Measurements from ENCODE around the gene KAT6B.
"Not testable (repeated sequence)": the region's sequence is repeated elsewhere in the genome, so short reads cannot be mapped to it uniquely, and the experiment has no call there.

KAT6B gene

DNA sequence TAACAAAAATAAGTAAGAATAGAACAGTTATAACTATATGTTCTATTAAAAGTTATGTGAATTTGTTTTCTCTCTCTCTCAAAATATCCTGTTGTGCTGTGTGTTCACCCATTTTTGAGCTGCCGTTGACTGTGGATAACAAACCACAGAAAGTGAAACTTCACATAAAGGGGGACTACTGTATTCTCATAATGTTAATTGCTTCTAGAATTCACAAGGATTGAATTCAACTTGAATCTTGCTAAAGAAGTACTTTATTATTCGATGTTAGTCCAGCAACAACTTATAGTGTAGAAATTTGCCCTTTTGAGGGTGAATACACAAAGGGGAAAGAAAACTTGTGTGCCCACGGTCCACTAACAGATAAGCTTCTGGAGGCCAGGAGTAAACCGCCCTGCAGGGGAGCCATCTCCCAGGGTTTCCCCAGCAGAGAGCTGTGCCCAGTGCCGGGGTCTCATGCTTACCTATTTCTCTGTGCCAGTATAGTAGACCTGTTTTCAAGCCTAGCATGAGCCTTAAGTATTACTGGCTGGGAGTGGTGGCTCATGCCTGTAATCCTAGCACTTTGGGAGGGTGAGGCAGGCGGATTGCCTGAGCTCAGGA, 87.1 kb downstream of the KAT6B start:
- CTCF ChIA-PET: interaction anchor here (1.3 kb wide), 1 partner anchor 669 kb away, joined by 4 read pairs; no protein-coding TSS in a partner anchor
- no peak for DNase-seq (ENCODE audit: low read depth, low spot score)
- TF ChIP-seq, protein P1, sequence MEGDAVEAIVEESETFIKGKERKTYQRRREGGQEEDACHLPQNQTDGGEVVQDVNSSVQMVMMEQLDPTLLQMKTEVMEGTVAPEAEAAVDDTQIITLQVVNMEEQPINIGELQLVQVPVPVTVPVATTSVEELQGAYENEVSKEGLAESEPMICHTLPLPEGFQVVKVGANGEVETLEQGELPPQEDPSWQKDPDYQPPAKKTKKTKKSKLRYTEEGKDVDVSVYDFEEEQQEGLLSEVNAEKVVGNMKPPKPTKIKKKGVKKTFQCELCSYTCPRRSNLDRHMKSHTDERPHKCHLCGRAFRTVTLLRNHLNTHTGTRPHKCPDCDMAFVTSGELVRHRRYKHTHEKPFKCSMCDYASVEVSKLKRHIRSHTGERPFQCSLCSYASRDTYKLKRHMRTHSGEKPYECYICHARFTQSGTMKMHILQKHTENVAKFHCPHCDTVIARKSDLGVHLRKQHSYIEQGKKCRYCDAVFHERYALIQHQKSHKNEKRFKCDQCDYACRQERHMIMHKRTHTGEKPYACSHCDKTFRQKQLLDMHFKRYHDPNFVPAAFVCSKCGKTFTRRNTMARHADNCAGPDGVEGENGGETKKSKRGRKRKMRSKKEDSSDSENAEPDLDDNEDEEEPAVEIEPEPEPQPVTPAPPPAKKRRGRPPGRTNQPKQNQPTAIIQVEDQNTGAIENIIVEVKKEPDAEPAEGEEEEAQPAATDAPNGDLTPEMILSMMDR (IDR thresholded peaks at IDR 0.05; ENCODE audit: insufficient read depth, low read length, missing control alignments): no peak
- H3K4me3 ChIP-seq (ENCODE audit: low read depth, low read length): no peak overlapping the region
- POLR2A ChIA-PET: no interaction called here

DNA sequence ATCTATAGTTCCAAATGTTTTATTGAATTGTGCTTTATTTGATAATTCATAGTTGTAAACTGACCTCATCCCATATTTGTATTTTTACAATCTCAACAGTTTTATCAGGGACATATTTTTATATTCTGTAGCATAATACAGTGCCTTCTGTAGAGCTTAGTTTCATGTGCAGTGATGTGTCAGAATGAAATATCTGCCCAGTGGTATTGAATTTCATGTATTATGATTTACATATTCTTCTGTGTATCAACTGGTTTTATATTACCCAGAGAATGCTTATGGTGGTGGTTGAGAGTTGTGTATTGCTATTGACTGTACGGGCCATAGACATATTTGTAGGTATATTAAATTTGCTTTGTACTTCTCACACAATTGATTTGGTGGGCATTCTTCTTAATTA, 89.9 kb downstream of the KAT6B start:
- DNase-seq (ENCODE audit: low read depth, low spot score): no peak
- ChIA-PET POLR2A (no interaction called here), CTCF (interaction anchor here (1.5 kb wide), 1 partner anchor 12 kb away, joined by 3 read pairs; no protein-coding TSS in a partner anchor)
- H3K4me3 ChIP-seq (ENCODE audit: low read depth, low read length): no peak overlapping the region
- TF ChIP-seq, protein P1 (IDR thresholded peaks at IDR 0.05; ENCODE audit: insufficient read depth, low read length, missing control alignments): no peak

DNA sequence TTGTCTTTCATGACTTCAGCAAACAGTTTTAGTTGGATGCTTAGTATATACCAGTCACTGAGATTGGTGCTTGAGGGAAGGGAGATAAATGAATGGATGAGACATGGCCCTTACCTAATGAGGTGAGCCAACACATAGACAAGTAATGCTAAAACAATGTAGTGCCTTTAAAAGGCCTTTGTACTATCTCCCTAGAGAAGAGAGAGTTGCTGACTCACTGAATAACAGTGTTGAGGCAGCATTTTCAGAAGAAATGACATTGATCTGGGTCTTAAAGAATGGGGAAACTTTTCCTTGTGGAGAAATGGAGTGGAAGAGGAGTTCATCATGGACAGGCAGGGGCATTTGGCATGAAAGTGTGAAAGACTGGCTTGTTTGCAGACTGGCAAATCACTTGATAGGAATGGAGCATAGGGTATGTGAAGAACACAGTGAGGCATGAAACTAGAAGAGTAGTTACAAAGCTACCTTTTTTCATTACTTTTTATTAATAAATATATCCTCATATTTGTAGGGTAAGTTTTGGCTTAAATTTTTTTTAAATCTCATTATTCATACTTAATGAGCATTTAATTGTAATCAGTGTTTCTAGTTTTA, 91.2 kb downstream of the KAT6B start:
- TF ChIP-seq, protein P1 (IDR thresholded peaks at IDR 0.05; ENCODE audit: insufficient read depth, low read length, missing control alignments): no peak
- DNase-seq (ENCODE audit: low read depth, low spot score): no peak
- ChIA-PET CTCF (no interaction called here), POLR2A (no interaction called here)
- H3K4me3 ChIP-seq (ENCODE audit: low read depth, low read length): no peak overlapping the region

- ChIA-PET CTCF (no interaction called here), POLR2A (no interaction called here)
- no peak for DNase-seq (ENCODE audit: low read depth, low spot score)
- H3K4me3 ChIP-seq (ENCODE audit: low read depth, low read length): no peak overlapping the region
- TF ChIP-seq, protein P1 (IDR thresholded peaks at IDR 0.05; ENCODE audit: insufficient read depth, low read length, missing control alignments): no peak
Observed at GRCh38 chr10:74919671-74920070, 93.3 kb downstream of the KAT6B start.

DNA sequence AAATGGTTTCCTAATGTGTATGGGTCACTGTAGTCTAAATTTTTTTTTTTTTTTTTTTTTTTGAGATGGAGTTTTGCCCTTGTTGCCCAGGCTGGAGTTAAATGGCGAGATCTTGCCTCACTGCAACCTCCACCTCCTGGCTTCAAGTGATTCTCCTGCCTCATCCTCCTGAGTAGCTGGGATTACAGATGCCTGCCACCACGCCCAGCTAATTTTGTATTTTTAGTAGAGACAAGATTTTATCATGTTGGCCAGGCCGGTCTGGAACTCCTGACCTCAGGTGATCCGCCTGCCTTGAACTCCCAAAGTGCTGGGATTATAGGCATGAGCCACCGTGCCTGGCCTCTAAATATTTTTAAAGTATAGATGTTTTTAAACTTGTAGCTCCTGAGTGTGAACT, 94.7 kb downstream of the KAT6B start:
- POLR2A ChIA-PET: not testable (repeated sequence)
- CTCF ChIA-PET: interaction anchor here (1.6 kb wide), 1 partner anchor 12 kb away, joined by 4 read pairs; no protein-coding TSS in a partner anchor

DNA sequence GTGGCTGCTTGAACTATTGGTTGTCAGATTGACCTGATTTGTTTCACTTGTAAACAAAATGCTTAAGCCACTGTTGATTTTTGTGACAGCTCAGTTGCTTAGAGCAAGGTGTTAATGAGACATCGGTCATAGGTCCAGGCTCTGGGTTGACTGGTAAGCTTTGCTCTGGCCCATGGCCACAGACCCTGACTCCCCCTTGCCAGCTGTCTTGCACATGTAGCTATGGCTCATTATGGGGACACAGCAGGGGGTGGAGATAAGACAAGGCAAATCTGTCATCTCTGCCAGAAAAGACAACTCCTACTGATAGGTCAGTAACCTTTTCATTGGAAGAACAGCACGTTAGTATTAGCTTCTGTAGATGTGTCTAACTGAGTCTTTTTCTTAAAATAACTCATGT, 95.3 kb downstream of the KAT6B start:
- no peak overlapping the region for H3K4me3 ChIP-seq (ENCODE audit: low read depth, low read length)
- ChIA-PET POLR2A (no interaction called here), CTCF (interaction anchor here (1.6 kb wide), 1 partner anchor 12 kb away, joined by 4 read pairs; no protein-coding TSS in a partner anchor)
- TF ChIP-seq, protein P1 (IDR thresholded peaks at IDR 0.05; ENCODE audit: insufficient read depth, low read length, missing control alignments): no peak
- DNase-seq (ENCODE audit: low read depth, low spot score): no peak

More for the DNA sequence above, 94.7 kb downstream of the KAT6B start:
- not testable (repeated sequence) for H3K4me3 ChIP-seq (ENCODE audit: low read depth, low read length); DNase-seq (ENCODE audit: low read depth, low spot score)

GRCh38 chr10:74922921-74923320, 96.5 kb downstream of the KAT6B start:
- H3K4me3 ChIP-seq (ENCODE audit: low read depth, low read length): no peak overlapping the region
- ChIA-PET POLR2A (no interaction called here), CTCF (no interaction called here)
- DNase-seq (ENCODE audit: low read depth, low spot score): no peak
- TF ChIP-seq, protein P1 (IDR thresholded peaks at IDR 0.05; ENCODE audit: insufficient read depth, low read length, missing control alignments): no peak
